ENCODE measurements around the gene TRNAU1AP.
A peak's percentile ranks its signal among the peaks of the same experiment; 100 is the strongest.
"Not testable (repeated sequence)": the region's sequence is repeated elsewhere in the genome, so short reads cannot be mapped to it uniquely, and the experiment has no call there.

Gene TRNAU1AP

GRCh38 chr1:28578696-28579218 lies 25.9 kb downstream of the TRNAU1AP start:
- no peak for DNase-seq

- no peak for DNase-seq
Measured at GRCh38 chr1:28579401-28579800, 26.5 kb downstream of the TRNAU1AP start.

- peak; percentile 51 for DNase-seq
Measured at GRCh38 chr1:28580722-28581530, 28.0 kb downstream of the TRNAU1AP start.

- DNase-seq: peak; percentile 87
Measured at GRCh38 chr1:28581531-28582247, 28.8 kb downstream of the TRNAU1AP start.

GRCh38 chr1:28582248-28582615 lies 29.3 kb downstream of the TRNAU1AP start:
- DNase-seq: no peak

- DNase-seq: not testable (repeated sequence)
Measured at GRCh38 chr1:28586585-28587391, 33.9 kb downstream of the TRNAU1AP start.

GRCh38 chr1:28591708-28592320 lies 38.9 kb downstream of the TRNAU1AP start, which contains the start of gene RAB42:
Gene RAB42 (plus strand): TSS chr1:28592265. CDS start chr1:28592512, 247 bp downstream.
- DNase-seq: no peak

- no peak for DNase-seq
Measured at GRCh38 chr1:28592321-28593071, 39.6 kb downstream of the TRNAU1AP start.

- DNase-seq: not testable (repeated sequence)
Measured at GRCh38 chr1:28593988-28594356, 41.1 kb downstream of the TRNAU1AP start.

- DNase-seq: not testable (repeated sequence)
Measured at GRCh38 chr1:28594686-28595411, 42.0 kb downstream of the TRNAU1AP start.

GRCh38 chr1:28595412-28596191 lies 42.7 kb downstream of the TRNAU1AP start:
- no peak for DNase-seq

GRCh38 chr1:28596276-28596675 lies 43.4 kb downstream of the TRNAU1AP start:
- DNase-seq: not testable (repeated sequence)

- no peak for DNase-seq
Measured at GRCh38 chr1:28601696-28602095, 48.8 kb downstream of the TRNAU1AP start.

- DNase-seq: no peak
Measured at GRCh38 chr1:28602536-28603439, 49.9 kb downstream of the TRNAU1AP start.

- DNase-seq: no peak
Measured at GRCh38 chr1:28604411-28604810, 51.5 kb downstream of the TRNAU1AP start.

GRCh38 chr1:28604962-28605361 lies 52.1 kb downstream of the TRNAU1AP start:
- DNase-seq: no peak

GRCh38 chr1:28606771-28607170 lies 53.9 kb downstream of the TRNAU1AP start:
- DNase-seq: no peak

GRCh38 chr1:28613175-28613574 lies 60.3 kb downstream of the TRNAU1AP start:
- DNase-seq: no peak
